CD4-positive, alpha-beta T cell treated with Interleukin-4 for 4 hours (primary cell): ENCODE measurements around the gene SGO1.

ENCODE experiments used
- DNase-seq: peaks from one replicate; pipeline ENCODE4 v3.0.0-alpha.2; 2020

SGO1 gene

GRCh38 chr3:20154078-20154477, 31.9 kb downstream of the SGO1 start:
- no peak for DNase-seq

- DNase-seq = no peak
Measured at GRCh38 chr3:20148466-20148865, 37.5 kb downstream of the SGO1 start.

GRCh38 chr3:20147361-20147760, 38.6 kb downstream of the SGO1 start:
- no peak for DNase-seq

- DNase-seq = no peak
Measured at GRCh38 chr3:20146301-20146700, 39.7 kb downstream of the SGO1 start.

GRCh38 chr3:20145874-20146273, 40.1 kb downstream of the SGO1 start:
- no peak for DNase-seq

GRCh38 chr3:20143519-20143918, 42.5 kb downstream of the SGO1 start:
- DNase-seq = no peak

GRCh38 chr3:20142517-20142916, 43.5 kb downstream of the SGO1 start:
- no peak for DNase-seq

- no peak for DNase-seq
Measured at GRCh38 chr3:20141851-20142250, 44.2 kb downstream of the SGO1 start.

- DNase-seq = no peak
Measured at GRCh38 chr3:20141316-20141715, 44.7 kb downstream of the SGO1 start.

GRCh38 chr3:20140881-20141280, 45.1 kb downstream of the SGO1 start:
- no peak for DNase-seq

GRCh38 chr3:20137647-20138046, 48.4 kb downstream of the SGO1 start:
- no peak for DNase-seq

GRCh38 chr3:20136231-20136630, 49.8 kb downstream of the SGO1 start:
- DNase-seq = no peak

- no peak for DNase-seq
Measured at GRCh38 chr3:20130106-20130505, 55.9 kb downstream of the SGO1 start.

GRCh38 chr3:20128358-20128757, 57.6 kb downstream of the SGO1 start:
- no peak for DNase-seq

GRCh38 chr3:20125897-20126296, 60.1 kb downstream of the SGO1 start:
- no peak for DNase-seq

GRCh38 chr3:20125289-20125688, 60.7 kb downstream of the SGO1 start:
- DNase-seq = no peak

- DNase-seq = no peak
Measured at GRCh38 chr3:20123131-20123652, 62.8 kb downstream of the SGO1 start.

GRCh38 chr3:20121088-20121487, 64.9 kb downstream of the SGO1 start:
- no peak for DNase-seq
